SK-N-SH (cell line): ENCODE results near the gene KCND3. TPM values are rescaled to one million over a fixed set of nuclear protein-coding genes. Genes with fewer than 3 reads are reported as not detected.

ENCODE experiments used
- CTCF ChIA-PET: fragments of 300-600, 350-600 bp; formaldehyde crosslinking; extraction: SDS; loops from one replicate; lab custom pipeline; 2021; lab: Yijun Ruan, JAX
- POLR2A ChIA-PET: fragments of 350-600 bp; sonication (Branson Sonifier 250); formaldehyde crosslinking; extraction: SDS; loops from one replicate; lab custom pipeline; 2020; ENCODE audit warnings: antibody characterized with exemption, inconsistent platforms; lab: Yijun Ruan, JAX
- DNase-seq: peaks from one replicate; pipeline ENCODE4 v3.0.0; 2012
- H2AFZ ChIP-seq: fragments of 200-600 bp; sonication (generic); 2 replicates; pipeline ENCODE4 v1.8.1; 2016; ENCODE audit warnings: antibody characterized with exemption, mild to moderate bottlenecking, low read depth
- H3F3A ChIP-seq: fragments of 200-600 bp; sonication (generic); replicated peaks from 2 replicates; pipeline ENCODE3; 2016; ENCODE audit warnings: antibody characterized with exemption, mild to moderate bottlenecking; ENCODE audit not compliant: insufficient read depth
- H3K27ac ChIP-seq, 2 experiments: fragments of 200-500 bp in 1 of 2; fragments of 200-600 bp in 1 of 2; sonication (Bioruptor generic) in 1 of 2; sonication (generic), shearing (Covaris generic) in 1 of 2; 2 replicates each; pipeline versions ENCODE4 v1.5.1 to v1.6.1; 2014 to 2016; ENCODE audit warnings: low read depth in 2 of 2, inconsistent platforms in 1 of 2, low read length in 1 of 2, mild to moderate bottlenecking in 1 of 2, mixed read lengths in 1 of 2
- H3K27me3 ChIP-seq: fragments of 200-600 bp; sonication (generic), shearing (Covaris generic); 2 replicates; pipeline ENCODE4 v1.6.1; 2016; ENCODE audit warnings: mixed run types; ENCODE audit not compliant: insufficient read depth
- H3K36me3 ChIP-seq, 2 experiments: fragments of 200-500 bp in 1 of 2; fragments of 200-600 bp in 1 of 2; sonication (Bioruptor generic) in 1 of 2; sonication (generic) in 1 of 2; replicated peaks in 1 of 2; 2 replicates each; pipeline versions ENCODE3 to v1.5.1; 2014 to 2016; ENCODE audit warnings: low read length in 1 of 2, mild to moderate bottlenecking in 1 of 2; ENCODE audit not compliant: insufficient read depth in 2 of 2, control insufficient read depth in 1 of 2
- H3K4me1 ChIP-seq, 2 experiments: fragments of 200-500 bp in 1 of 2; fragments of 200-600 bp in 1 of 2; sonication (Bioruptor generic) in 1 of 2; sonication (generic), shearing (Covaris generic) in 1 of 2; 2 replicates each; pipeline versions ENCODE4 v1.5.1 to v1.6.1; 2014 to 2016; ENCODE audit warnings: low read depth in 1 of 2, low read length in 1 of 2, mixed run types in 1 of 2; ENCODE audit not compliant: insufficient read depth in 2 of 2, control insufficient read depth in 1 of 2
- H3K4me2 ChIP-seq: fragments of 200-600 bp; sonication (generic), shearing (Covaris generic); 2 replicates; pipeline ENCODE4 v1.6.1; 2017; ENCODE audit warnings: mixed run types
- H3K4me3 ChIP-seq, 2 experiments: fragments of 200-500 bp in 1 of 2; fragments of 200-600 bp in 1 of 2; sonication (Bioruptor generic) in 1 of 2; sonication (generic), shearing (Covaris generic) in 1 of 2; 2 replicates each; pipeline versions ENCODE4 v1.5.1 to v1.8.1; 2014 to 2016; ENCODE audit warnings: low read depth in 2 of 2, inconsistent platforms in 1 of 2, low read length in 1 of 2, mild to moderate bottlenecking in 1 of 2, mixed read lengths in 1 of 2, moderate library complexity in 1 of 2
- H3K79me2 ChIP-seq: fragments of 200-600 bp; sonication (generic); 2 replicates; pipeline ENCODE4 v1.8.1; 2017; ENCODE audit warnings: mild to moderate bottlenecking; ENCODE audit not compliant: insufficient read depth
- H3K9ac ChIP-seq: fragments of 200-600 bp; sonication (generic); 2 replicates; pipeline ENCODE4 v1.6.1; 2017; ENCODE audit warnings: mixed run types
- H3K9me2 ChIP-seq: fragments of 200-600 bp; sonication (generic); 2 replicates; pipeline ENCODE4 v1.6.1; 2017; ENCODE audit warnings: mixed run types
- H3K9me3 ChIP-seq: fragments of 200-600 bp; sonication (generic); 2 replicates; pipeline ENCODE4 v1.6.1; 2017; ENCODE audit warnings: mixed run types, mild to moderate bottlenecking, moderate library complexity
- H4K20me1 ChIP-seq: fragments of 200-600 bp; sonication (generic); 2 replicates; pipeline ENCODE4 v1.6.1; 2017; ENCODE audit warnings: mild to moderate bottlenecking, mixed run types; ENCODE audit not compliant: insufficient read depth
- ELF1 ChIP-seq: IDR thresholded peaks from 2 replicates; pipeline ENCODE4 v1.4.0; 2012
- FOXJ3 ChIP-seq: sonication (generic); formaldehyde crosslinking; IDR thresholded peaks from 2 replicates; pipeline ENCODE4 v1.5.1; 2020; ENCODE audit warnings: mild to moderate bottlenecking, missing genetic modification reagents
- FOXM1 ChIP-seq: IDR thresholded peaks from 2 replicates; pipeline ENCODE4 v1.4.0; 2012; ENCODE audit warnings: low read depth, mild to moderate bottlenecking
- GATA2 ChIP-seq: sonication (generic); formaldehyde crosslinking; IDR thresholded peaks from 2 replicates; pipeline ENCODE4 v1.5.0; 2020; ENCODE audit warnings: mild to moderate bottlenecking, missing genetic modification reagents
- MEF2A ChIP-seq: IDR thresholded peaks from 2 replicates; pipeline ENCODE4 v1.4.0; 2012; ENCODE audit warnings: low read depth, borderline replicate concordance
- MXI1 ChIP-seq: IDR thresholded peaks from 2 replicates; pipeline ENCODE4 v1.6.1; 2012; ENCODE audit warnings: mild to moderate bottlenecking, low read depth, low read length, improper control_type of control experiment
- NFIC ChIP-seq: IDR thresholded peaks from 2 replicates; pipeline ENCODE4 v1.4.0; 2012; ENCODE audit warnings: borderline replicate concordance
- NRF1 ChIP-seq: IDR thresholded peaks from 2 replicates; pipeline ENCODE4 v1.6.1; 2012; ENCODE audit warnings: low read depth, mild to moderate bottlenecking, low read length
- RAD21 ChIP-seq: IDR thresholded peaks from 2 replicates; pipeline ENCODE4 v1.6.1; 2012; ENCODE audit warnings: mild to moderate bottlenecking, low read length
- RFX5 ChIP-seq: IDR thresholded peaks from 2 replicates; pipeline ENCODE4 v1.6.1; 2012; ENCODE audit warnings: mild to moderate bottlenecking, improper control_type of control experiment, low read length
- SMC3 ChIP-seq: IDR thresholded peaks from 2 replicates; pipeline ENCODE4 v1.6.1; 2012; ENCODE audit warnings: low read depth, low read length, improper control_type of control experiment
- TCF12 ChIP-seq: IDR thresholded peaks from 2 replicates; pipeline ENCODE4 v1.4.0; 2012
- TEAD4 ChIP-seq: IDR thresholded peaks from 2 replicates; pipeline ENCODE4 v1.4.0; 2012; ENCODE audit warnings: mild to moderate bottlenecking, borderline replicate concordance; ENCODE audit not compliant: insufficient read depth
- USF1 ChIP-seq: IDR thresholded peaks from 2 replicates; pipeline ENCODE4 v1.4.0; 2012; ENCODE audit warnings: low read depth, borderline replicate concordance
- YY1 ChIP-seq: IDR thresholded peaks from 2 replicates; pipeline ENCODE4 v1.4.0; 2012; ENCODE audit warnings: low read depth, mild to moderate bottlenecking
- ZBTB33 ChIP-seq: IDR thresholded peaks from 2 replicates; pipeline ENCODE4 v1.4.0; 2012; ENCODE audit warnings: low read depth, borderline replicate concordance
- WGBS: methylation state at CpG from one replicate; pipeline ENCODE4 v1.1.6; 2017; ENCODE audit warnings: low lambda C conversion rate; 5-methylcytosine and 5-hydroxymethylcytosine counted together
- polyA plus RNA-seq, 3 experiments: library from polyadenylated mRNA; depleted of rRNA; stranded (reverse); fragments of >200 nt; gene quantifications; 2 replicates each; pipeline ENCODE4 v1.2.3, GENCODE V29; 2012
- TF ChIP-seq, protein P1 (sequence below): IDR thresholded peaks from 2 replicates; pipeline ENCODE4; 2012
- TF ChIP-seq, protein P2 (sequence below): fragments of 150-350 bp; IDR thresholded peaks from 2 replicates; pipeline ENCODE4 v1.6.1; 2016; ENCODE audit warnings: mild to moderate bottlenecking, low read depth, low read length
- TF ChIP-seq, protein P3 (sequence below): IDR thresholded peaks from 2 replicates; pipeline ENCODE4 v1.4.0; 2012; ENCODE audit warnings: low read depth

KCND3 gene
- polyA plus RNA-seq, 1 of the 3 experiments (the other 2 are of a cell fraction) = not detected

DNA sequence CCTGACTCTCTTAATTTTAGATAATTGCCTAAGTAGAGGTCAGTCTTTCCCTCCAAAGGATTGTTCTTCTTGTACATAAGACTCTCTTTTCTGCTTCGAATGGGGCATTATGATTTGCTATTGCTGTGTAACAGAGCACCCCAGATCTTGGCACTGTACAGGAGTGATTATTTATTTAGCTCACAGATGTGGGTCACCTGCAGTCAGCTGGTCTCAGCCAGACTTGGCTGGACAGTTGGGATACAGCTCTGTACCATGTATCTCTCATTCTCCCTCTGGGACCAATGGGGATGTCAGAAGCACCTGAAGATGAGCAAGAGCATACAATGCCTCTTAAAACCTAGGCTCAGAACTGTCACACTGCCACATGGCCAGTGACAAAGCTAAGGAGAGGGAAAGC lies 23.4 kb upstream of the KCND3 start:
- Histone ChIP-seq H3F3A (no peaks in the 10 kb centered on the region), H3K4me3 (no peak overlapping the region), H4K20me1 (no peaks in the 10 kb centered on the region), H3K27me3 (no peaks in the 10 kb centered on the region), H2AFZ (no peak overlapping the region), H3K4me2 (no peak overlapping the region), H3K27ac (no peak overlapping the region), H3K9ac (no peak overlapping the region), H3K36me3 (no peaks in the 10 kb centered on the region), H3K9me3 (no peaks in the 10 kb centered on the region), H3K4me1 (no peaks in the 10 kb centered on the region), H3K79me2 (no peaks in the 10 kb centered on the region), H3K9me2 (no peaks in the 10 kb centered on the region)
- CTCF ChIA-PET = interaction anchor here (0.6 kb wide), 1 partner anchor 699 kb away, joined by 3 read pairs; no protein-coding TSS in a partner anchor
- no peak for DNase-seq
- 0% methylated on average over 1 of the region's 1 CpG for WGBS
- TF ChIP-seq RFX5 = no peak
- TF ChIP-seq ELF1 = no peak
- TF ChIP-seq MXI1 = no peak
- TF ChIP-seq SMC3 = no peak
- TF ChIP-seq, protein P1, sequence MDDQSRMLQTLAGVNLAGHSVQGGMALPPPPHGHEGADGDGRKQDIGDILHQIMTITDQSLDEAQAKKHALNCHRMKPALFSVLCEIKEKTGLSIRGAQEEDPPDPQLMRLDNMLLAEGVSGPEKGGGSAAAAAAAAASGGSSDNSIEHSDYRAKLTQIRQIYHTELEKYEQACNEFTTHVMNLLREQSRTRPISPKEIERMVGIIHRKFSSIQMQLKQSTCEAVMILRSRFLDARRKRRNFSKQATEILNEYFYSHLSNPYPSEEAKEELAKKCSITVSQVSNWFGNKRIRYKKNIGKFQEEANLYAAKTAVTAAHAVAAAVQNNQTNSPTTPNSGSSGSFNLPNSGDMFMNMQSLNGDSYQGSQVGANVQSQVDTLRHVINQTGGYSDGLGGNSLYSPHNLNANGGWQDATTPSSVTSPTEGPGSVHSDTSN = no peak
- no peak for TF ChIP-seq GATA2 (CRISPR knock-in tag)
- TF ChIP-seq MEF2A = no peak
- TF ChIP-seq ZBTB33 = no peak
- TF ChIP-seq NFIC = no peak
- TF ChIP-seq, protein P2, sequence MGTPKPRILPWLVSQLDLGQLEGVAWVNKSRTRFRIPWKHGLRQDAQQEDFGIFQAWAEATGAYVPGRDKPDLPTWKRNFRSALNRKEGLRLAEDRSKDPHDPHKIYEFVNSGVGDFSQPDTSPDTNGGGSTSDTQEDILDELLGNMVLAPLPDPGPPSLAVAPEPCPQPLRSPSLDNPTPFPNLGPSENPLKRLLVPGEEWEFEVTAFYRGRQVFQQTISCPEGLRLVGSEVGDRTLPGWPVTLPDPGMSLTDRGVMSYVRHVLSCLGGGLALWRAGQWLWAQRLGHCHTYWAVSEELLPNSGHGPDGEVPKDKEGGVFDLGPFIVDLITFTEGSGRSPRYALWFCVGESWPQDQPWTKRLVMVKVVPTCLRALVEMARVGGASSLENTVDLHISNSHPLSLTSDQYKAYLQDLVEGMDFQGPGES = no peak
- no peak for TF ChIP-seq TCF12
- no peak for TF ChIP-seq FOXJ3 (CRISPR knock-in tag)
- TF ChIP-seq USF1 = no peak
- TF ChIP-seq, protein P3, sequence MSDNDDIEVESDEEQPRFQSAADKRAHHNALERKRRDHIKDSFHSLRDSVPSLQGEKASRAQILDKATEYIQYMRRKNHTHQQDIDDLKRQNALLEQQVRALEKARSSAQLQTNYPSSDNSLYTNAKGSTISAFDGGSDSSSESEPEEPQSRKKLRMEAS = no peak
- TF ChIP-seq TEAD4 = no peak
- no peak for TF ChIP-seq NRF1
- TF ChIP-seq FOXM1 = no peak
- no peak for TF ChIP-seq RAD21
- no peak for TF ChIP-seq YY1
- POLR2A ChIA-PET = no interaction called here
